K562 (cell line): ENCODE data around the gene MEGF9.
A peak's percentile ranks its signal among the peaks of the same experiment; 100 is the strongest.

ENCODE experiments used
- JUNB ChIP-seq: fragments of 450-650 bp; formaldehyde crosslinking; conservative IDR thresholded peaks from 2 replicates; pipeline ENCODE4 v1.4.0; 2020; ENCODE audit warnings: mild to moderate bottlenecking
- PRPF4 ChIP-seq: fragments of 200-400 bp; formaldehyde crosslinking; IDR thresholded peaks from one replicate; pipeline ENCODE4 v1.6.1; 2017; ENCODE audit warnings: low read length, low read depth, mild to moderate bottlenecking; ENCODE audit not compliant: insufficient read depth, poor library complexity, severe bottlenecking
- RAD21 ChIP-seq, 2 experiments: fragments of 250-450 bp in 1 of 2; fragments of 450-650 bp in 1 of 2; sonication (Bioruptor Pico) in 1 of 2; formaldehyde crosslinking in 1 of 2; IDR thresholded peaks in 1 of 2; conservative IDR thresholded peaks in 1 of 2; 2 replicates each; pipeline versions ENCODE4 v1.4.0 to v1.8.0; 2020 to 2022; ENCODE audit warnings: mild to moderate bottlenecking in 2 of 2, moderate library complexity in 1 of 2
- SPI1 ChIP-seq: IDR thresholded peaks from 2 replicates; pipeline ENCODE4 v1.6.1; 2011; ENCODE audit warnings: low read depth, low read length, control low read depth, borderline replicate concordance
- TF ChIP-seq, protein P1 (sequence below): fragments of 250-450 bp; sonication (Bioruptor Pico); IDR thresholded peaks from 2 replicates; pipeline ENCODE4 v1.8.0; 2022; ENCODE audit warnings: inconsistent platforms
- TF ChIP-seq, protein P2 (sequence below): fragments of 450-650 bp; IDR thresholded peaks from 2 replicates; pipeline ENCODE4 v1.6.1; 2018; ENCODE audit not compliant: partially characterized antibody
- TF ChIP-seq, protein P3 (sequence below), 3 experiments: IDR thresholded peaks in 2 of 3; conservative IDR thresholded peaks in 1 of 3; 2 replicates each; pipeline ENCODE4 v1.5.1; 2011 to 2012; ENCODE audit warnings: low read length in 3 of 3, mild to moderate bottlenecking in 3 of 3, control low read depth in 2 of 3, improper control_type of control experiment in 1 of 3, inconsistent platforms in 1 of 3, low read depth in 1 of 3, mixed read lengths in 1 of 3, moderate library complexity in 1 of 3; ENCODE audit not compliant: insufficient read depth in 2 of 3

DNA sequence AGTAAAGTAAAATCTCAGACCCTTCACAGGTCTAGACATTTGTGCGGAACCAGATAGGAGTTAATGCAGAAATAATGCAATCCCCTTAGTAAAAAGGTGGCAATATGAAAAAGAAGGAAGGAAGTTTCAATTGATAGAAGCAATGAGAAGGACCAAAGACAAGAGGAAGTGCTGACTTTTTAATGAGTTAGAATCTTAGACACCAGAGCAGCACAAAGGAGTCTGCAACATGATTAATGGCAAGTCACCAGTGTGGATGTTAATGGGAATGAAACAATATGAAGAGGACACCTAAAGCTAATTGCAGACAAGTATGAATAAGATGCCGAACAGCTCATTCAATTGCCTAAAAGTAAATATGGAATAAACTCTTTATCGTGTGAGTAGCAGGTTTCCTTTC, 50.9 kb downstream of the MEGF9 start:
- TF ChIP-seq RAD21 (CRISPR knock-in tag; conservative IDR thresholded peaks at IDR 0.05 in 1 of 2, IDR thresholded peaks at IDR 0.05 in 1 of 2) (no peak), PRPF4 (no peak), JUNB (CRISPR knock-in tag) (no peak), SPI1 (peak; percentile 55; the same call in 1 of the 2 replicates)
- TF ChIP-seq, protein P1, sequence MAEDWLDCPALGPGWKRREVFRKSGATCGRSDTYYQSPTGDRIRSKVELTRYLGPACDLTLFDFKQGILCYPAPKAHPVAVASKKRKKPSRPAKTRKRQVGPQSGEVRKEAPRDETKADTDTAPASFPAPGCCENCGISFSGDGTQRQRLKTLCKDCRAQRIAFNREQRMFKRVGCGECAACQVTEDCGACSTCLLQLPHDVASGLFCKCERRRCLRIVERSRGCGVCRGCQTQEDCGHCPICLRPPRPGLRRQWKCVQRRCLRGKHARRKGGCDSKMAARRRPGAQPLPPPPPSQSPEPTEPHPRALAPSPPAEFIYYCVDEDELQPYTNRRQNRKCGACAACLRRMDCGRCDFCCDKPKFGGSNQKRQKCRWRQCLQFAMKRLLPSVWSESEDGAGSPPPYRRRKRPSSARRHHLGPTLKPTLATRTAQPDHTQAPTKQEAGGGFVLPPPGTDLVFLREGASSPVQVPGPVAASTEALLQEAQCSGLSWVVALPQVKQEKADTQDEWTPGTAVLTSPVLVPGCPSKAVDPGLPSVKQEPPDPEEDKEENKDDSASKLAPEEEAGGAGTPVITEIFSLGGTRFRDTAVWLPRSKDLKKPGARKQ (CRISPR knock-in tag) = no peak
- TF ChIP-seq, protein P2, sequence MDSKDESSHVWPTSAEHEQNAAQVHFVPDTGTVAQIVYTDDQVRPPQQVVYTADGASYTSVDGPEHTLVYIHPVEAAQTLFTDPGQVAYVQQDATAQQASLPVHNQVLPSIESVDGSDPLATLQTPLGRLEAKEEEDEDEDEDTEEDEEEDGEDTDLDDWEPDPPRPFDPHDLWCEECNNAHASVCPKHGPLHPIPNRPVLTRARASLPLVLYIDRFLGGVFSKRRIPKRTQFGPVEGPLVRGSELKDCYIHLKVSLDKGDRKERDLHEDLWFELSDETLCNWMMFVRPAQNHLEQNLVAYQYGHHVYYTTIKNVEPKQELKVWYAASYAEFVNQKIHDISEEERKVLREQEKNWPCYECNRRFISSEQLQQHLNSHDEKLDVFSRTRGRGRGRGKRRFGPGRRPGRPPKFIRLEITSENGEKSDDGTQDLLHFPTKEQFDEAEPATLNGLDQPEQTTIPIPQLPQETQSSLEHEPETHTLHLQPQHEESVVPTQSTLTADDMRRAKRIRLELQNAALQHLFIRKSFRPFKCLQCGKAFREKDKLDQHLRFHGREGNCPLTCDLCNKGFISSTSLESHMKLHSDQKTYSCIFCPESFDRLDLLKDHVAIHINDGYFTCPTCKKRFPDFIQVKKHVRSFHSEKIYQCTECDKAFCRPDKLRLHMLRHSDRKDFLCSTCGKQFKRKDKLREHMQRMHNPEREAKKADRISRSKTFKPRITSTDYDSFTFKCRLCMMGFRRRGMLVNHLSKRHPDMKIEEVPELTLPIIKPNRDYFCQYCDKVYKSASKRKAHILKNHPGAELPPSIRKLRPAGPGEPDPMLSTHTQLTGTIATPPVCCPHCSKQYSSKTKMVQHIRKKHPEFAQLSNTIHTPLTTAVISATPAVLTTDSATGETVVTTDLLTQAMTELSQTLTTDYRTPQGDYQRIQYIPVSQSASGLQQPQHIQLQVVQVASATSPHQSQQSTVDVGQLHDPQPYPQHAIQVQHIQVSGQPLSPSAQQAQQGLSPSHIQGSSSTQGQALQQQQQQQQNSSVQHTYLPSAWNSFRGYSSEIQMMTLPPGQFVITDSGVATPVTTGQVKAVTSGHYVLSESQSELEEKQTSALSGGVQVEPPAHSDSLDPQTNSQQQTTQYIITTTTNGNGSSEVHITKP = no peak
- TF ChIP-seq, protein P3, sequence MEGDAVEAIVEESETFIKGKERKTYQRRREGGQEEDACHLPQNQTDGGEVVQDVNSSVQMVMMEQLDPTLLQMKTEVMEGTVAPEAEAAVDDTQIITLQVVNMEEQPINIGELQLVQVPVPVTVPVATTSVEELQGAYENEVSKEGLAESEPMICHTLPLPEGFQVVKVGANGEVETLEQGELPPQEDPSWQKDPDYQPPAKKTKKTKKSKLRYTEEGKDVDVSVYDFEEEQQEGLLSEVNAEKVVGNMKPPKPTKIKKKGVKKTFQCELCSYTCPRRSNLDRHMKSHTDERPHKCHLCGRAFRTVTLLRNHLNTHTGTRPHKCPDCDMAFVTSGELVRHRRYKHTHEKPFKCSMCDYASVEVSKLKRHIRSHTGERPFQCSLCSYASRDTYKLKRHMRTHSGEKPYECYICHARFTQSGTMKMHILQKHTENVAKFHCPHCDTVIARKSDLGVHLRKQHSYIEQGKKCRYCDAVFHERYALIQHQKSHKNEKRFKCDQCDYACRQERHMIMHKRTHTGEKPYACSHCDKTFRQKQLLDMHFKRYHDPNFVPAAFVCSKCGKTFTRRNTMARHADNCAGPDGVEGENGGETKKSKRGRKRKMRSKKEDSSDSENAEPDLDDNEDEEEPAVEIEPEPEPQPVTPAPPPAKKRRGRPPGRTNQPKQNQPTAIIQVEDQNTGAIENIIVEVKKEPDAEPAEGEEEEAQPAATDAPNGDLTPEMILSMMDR (IDR thresholded peaks at IDR 0.05 in 2 of 3, conservative IDR thresholded peaks at IDR 0.05 in 1 of 3; ENCODE audit: insufficient read depth in 2 of 3, low read depth in 1 of 3, low read length in 3 of 3) = no peak
